Measurements from ENCODE around the gene PEAK1.

Gene PEAK1

DNA sequence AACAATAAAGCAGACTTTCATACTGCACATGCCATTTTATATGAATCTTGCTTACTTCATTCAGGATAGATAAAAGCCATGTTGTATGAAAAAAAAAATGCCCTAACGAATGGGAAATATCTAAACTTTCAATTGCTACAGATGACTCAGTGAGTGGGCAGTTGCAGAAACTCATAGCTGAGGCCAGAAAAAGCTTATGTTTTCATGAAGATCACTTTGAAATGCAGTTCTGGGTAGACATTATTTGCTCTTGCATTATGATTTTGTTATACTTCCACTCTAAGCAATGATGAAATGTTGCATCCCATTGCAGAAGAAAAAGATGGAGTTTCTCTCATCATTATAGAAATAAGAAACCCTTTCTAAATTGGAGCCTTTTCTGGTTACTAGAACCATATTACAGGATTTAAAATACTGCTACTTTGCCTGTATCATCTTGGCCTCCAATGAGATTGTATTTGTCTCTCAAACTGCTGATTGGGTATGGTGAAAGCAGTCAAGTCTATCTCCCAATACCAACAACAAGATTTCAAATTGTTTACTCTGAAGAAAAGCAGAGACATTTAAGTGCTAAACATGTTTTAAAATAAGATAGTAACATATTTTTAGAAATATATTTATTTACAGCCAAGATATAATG, 17.0 kb downstream of the PEAK1 start:
- DNase-seq: no peak

- DNase-seq: no peak
These were observed 19.6 kb downstream of the PEAK1 start for GRCh38 chr15:77400258-77400657.

GRCh38 chr15:77398927-77399326, 21.0 kb downstream of the PEAK1 start:
- no peak for DNase-seq

GRCh38 chr15:77396692-77397091, 23.2 kb downstream of the PEAK1 start:
- DNase-seq: no peak

- DNase-seq: no peak
These were observed 24.7 kb downstream of the PEAK1 start for GRCh38 chr15:77395013-77395774.

DNA sequence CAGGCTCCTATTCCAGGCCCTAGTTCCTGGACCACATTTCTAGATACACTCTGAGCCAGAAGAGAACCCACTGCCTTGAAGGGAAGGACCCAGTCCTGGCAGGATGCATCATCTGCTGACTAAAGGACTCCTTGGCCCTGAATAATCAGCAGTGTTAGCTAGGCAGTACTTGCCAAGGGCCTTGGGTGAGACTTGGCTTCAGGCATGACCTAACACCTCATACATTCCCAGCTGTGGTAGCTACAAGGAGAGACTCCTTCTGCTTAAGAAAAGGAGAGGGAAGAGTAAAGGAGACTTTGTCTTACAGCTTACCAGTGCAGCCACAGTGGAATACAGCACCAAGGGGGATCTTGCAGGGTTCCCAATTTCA, 26.4 kb downstream of the PEAK1 start:
- no peak for DNase-seq

- DNase-seq: no peak
These were observed 27.0 kb downstream of the PEAK1 start for GRCh38 chr15:77392762-77393470.

- no peak for DNase-seq
These were observed 28.4 kb downstream of the PEAK1 start for GRCh38 chr15:77391372-77391951.

GRCh38 chr15:77387365-77388105, 32.4 kb downstream of the PEAK1 start:
- no peak for DNase-seq

DNA sequence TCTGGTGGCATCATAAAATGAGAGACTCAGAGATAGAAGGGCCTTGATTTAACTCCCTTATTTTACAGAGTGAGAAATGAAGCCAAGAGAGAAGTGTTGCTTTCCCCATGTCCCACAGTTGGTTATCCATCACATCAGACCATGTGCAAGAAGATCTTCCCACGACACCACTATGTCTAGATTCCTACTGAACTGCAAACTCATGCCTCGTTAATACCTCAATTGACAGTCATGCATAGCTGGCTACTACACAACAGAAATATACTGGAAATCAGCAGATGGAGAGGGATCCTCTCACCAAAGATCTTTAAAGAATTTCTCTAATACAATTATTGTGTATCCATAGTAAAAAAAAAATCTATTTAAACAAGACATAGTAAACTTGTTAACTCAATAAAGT, 33.3 kb downstream of the PEAK1 start:
- no peak for DNase-seq

DNA sequence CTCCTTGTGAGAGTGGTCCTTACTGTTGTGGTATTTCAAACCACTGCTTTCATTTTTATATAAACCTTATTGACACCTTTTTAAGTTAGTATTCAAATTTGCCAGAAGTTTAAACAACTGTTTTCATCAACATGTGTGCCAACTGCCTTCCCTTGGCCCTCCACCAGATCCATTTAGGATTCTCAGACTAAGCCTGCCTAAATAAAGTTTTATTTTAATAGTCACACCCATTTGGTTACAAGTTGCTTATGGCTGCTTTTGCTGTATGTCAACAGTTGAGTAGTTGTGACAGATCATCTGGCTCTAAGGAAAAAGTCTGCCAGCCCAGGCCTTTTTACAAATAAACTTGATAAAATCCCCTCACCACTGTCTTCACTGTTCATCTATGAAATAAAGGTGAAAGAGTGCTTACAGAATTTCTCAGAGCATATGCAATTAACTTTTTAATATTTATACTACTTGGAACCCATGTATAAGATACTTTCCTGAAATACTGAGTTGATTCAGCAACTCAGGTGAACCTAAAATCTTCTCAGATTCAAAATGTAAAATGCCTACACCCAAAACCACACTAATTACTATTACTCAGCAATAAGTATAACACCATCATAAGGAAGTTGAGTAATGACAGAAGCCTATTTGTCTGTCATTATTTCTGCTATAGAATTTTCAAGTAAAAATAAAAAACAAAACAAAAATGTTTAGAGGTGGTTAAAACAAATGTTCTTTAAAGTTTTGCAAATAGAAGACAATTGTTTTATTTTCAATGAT, 35.1 kb downstream of the PEAK1 start:
- DNase-seq: no peak

- DNase-seq: no peak
These were observed 35.8 kb downstream of the PEAK1 start for GRCh38 chr15:77384086-77384485.

DNA sequence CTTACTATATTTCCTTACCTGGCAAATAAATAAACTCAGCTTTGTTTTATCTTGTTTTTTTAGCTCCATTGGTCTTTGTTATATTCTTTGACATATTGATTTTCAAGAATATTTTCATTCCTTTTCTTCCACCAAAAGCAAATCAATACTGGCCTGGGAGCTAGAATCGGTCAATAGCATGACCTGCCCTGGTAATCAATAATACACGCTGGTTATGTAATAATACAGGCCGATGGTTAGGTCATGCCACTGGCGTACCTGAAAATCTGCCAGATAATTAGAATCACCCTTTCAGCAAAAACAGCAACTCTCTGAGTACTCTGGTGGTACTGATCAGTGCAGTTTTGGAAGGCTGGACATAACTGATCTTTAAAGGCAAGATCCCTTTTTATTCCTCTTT, 39.9 kb downstream of the PEAK1 start:
- no peak for DNase-seq

DNA sequence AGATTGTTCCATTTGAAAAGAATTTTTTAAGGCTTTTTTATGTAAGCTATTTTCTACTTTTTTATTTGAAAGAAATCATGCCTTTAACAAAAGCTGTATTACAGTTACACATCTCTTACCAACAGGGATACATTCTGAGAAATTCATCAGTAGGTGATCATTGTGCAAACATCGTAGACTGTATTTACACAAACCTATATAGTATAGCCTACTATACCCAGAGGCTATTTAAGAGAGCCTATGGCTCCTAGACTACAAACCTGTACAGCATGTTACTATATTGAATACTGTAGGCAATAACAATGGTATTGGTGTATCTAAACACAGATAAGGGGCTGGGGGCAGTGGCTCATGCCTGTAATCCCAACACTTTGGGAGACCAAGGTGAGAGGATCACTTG, 43.1 kb downstream of the PEAK1 start:
- DNase-seq: no peak

- DNase-seq: no peak
These were observed 44.8 kb downstream of the PEAK1 start for GRCh38 chr15:77375133-77375532.

GRCh38 chr15:77373441-77373840, 46.5 kb downstream of the PEAK1 start:
- no peak for DNase-seq

- no peak for DNase-seq
These were observed 47.9 kb downstream of the PEAK1 start for GRCh38 chr15:77371850-77372563.

DNA sequence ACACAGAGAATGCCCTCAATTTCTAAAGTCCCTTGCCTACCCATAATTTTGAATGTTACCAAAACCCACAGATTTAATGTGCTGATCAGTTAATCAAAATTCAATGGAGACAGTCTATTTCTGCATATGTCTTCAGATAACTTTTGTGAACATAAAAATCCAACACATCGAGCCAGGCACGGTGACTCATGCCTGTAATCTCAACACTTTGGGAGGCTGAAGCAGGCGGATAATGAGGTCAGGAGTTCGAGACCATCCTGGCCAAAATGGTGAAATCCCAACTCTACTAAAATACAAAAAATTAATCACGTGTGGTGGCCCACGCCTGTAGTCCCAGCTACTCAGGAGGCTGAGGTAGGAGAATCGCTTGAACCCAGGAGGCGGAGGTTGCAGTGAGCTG, 49.3 kb downstream of the PEAK1 start:
- DNase-seq: no peak

GRCh38 chr15:77369168-77369567, 50.7 kb downstream of the PEAK1 start:
- no peak for DNase-seq

DNA sequence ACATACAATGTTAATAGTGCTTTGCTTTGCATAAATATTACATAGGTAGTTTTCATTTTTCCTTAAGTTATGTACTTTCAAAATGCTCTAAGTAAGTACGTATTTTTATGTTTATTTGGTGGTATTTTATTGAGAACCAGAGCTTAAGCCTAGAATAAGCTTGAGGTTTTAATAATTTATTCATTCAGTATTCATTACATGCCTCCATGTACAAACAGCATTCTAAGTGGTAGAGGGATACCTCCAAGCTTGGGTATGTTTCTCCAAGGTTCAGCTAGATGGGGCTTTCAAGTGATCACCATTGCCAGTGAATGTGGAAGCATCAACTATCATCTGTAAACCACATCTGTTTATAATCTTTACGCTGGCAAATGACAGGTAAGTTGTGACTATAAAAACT, 52.3 kb downstream of the PEAK1 start:
- no peak for DNase-seq

DNA sequence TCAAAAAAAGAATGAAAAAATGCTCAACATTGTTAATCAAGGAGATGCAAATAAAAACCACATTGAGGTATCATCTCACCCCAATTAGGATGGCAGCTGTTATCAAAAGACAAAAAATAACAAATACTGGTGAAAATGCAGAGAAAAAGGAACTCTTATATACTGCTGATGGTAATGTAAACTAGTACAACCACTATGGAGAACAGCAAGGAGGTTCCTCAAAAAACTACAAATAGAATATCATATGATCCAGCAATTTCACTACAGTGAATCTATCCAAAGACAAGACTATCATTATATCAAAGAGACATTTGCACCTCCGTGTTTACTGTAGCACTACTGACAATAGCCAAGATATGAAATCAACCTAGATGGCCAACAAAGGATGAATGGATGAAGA, 58.4 kb downstream of the PEAK1 start:
- no peak for DNase-seq
